ENCODE data around the gene ANKMY1.

ANKMY1 gene

GRCh38 chr2:240602266-240603050 is 44.7 kb upstream of the ANKMY1 start:
- no peak for TF ChIP-seq CTCF (IDR thresholded peaks at IDR 0.05; ENCODE audit: low read length, missing control alignments)
- H3K4me3 ChIP-seq (replicated peaks; ENCODE audit: low read depth, low read length): no peak overlapping the region
- DNase-seq (ENCODE audit: low read depth): no peak

- H3K4me3 ChIP-seq (replicated peaks; ENCODE audit: low read depth, low read length): no peak overlapping the region
- DNase-seq (ENCODE audit: low read depth): no peak
- no peak for TF ChIP-seq CTCF (IDR thresholded peaks at IDR 0.05; ENCODE audit: low read length, missing control alignments)
Measured at GRCh38 chr2:240601831-240602160, 44.0 kb upstream of the ANKMY1 start.

GRCh38 chr2:240601061-240601830 is 43.5 kb upstream of the ANKMY1 start:
- no peak overlapping the region for H3K4me3 ChIP-seq (replicated peaks; ENCODE audit: low read depth, low read length)
- DNase-seq (ENCODE audit: low read depth): no peak
- TF ChIP-seq CTCF (IDR thresholded peaks at IDR 0.05; ENCODE audit: low read length, missing control alignments): no peak

GRCh38 chr2:240600451-240600961 is 42.7 kb upstream of the ANKMY1 start:
- DNase-seq (ENCODE audit: low read depth): no peak
- no peak for TF ChIP-seq CTCF (IDR thresholded peaks at IDR 0.05; ENCODE audit: low read length, missing control alignments)
- H3K4me3 ChIP-seq (replicated peaks; ENCODE audit: low read depth, low read length): no peak overlapping the region

GRCh38 chr2:240599141-240599583 is 41.4 kb upstream of the ANKMY1 start:
- TF ChIP-seq CTCF (IDR thresholded peaks at IDR 0.05; ENCODE audit: low read length, missing control alignments): no peak
- no peak for DNase-seq (ENCODE audit: low read depth)
- no peak overlapping the region for H3K4me3 ChIP-seq (replicated peaks; ENCODE audit: low read depth, low read length)

GRCh38 chr2:240598311-240598911 is 40.6 kb upstream of the ANKMY1 start:
- DNase-seq (ENCODE audit: low read depth): no peak
- no peak for TF ChIP-seq CTCF (IDR thresholded peaks at IDR 0.05; ENCODE audit: low read length, missing control alignments)
- H3K4me3 ChIP-seq (replicated peaks; ENCODE audit: low read depth, low read length): no peak overlapping the region
